SU-DHL-6 (cell line): ENCODE data around the gene KAT6B.

Source experiments
- H2AFZ ChIP-seq: fragments of 200-600 bp; sonication (generic); 2 replicates; pipeline ENCODE4 v1.6.1; 2014; ENCODE audit warnings: low read depth, mild to moderate bottlenecking, moderate library complexity, mixed read lengths, antibody characterized with exemption, low read length; ENCODE audit not compliant: severe bottlenecking
- H3F3A ChIP-seq: fragments of 200-600 bp; shearing (Covaris generic); 2 replicates; pipeline ENCODE4 v1.6.0; 2016; ENCODE audit warnings: antibody characterized with exemption, mild to moderate bottlenecking; ENCODE audit not compliant: insufficient read depth
- H3K27ac ChIP-seq: fragments of 200-600 bp; sonication (generic); 2 replicates; pipeline ENCODE4 v1.5.1; 2016; ENCODE audit warnings: low read depth, mild to moderate bottlenecking, low read length, moderate library complexity, mixed read lengths
- H3K27me3 ChIP-seq: fragments of 200-600 bp; sonication (generic), shearing (Covaris generic); 2 replicates; pipeline ENCODE4 v1.6.0; 2014; ENCODE audit warnings: mild to moderate bottlenecking, low read length
- H3K36me3 ChIP-seq: fragments of 200-600 bp; sonication (generic); 2 replicates; pipeline ENCODE4 v1.6.1; 2014; ENCODE audit warnings: mild to moderate bottlenecking, low read length, mixed read lengths
- H3K4me2 ChIP-seq: fragments of 300-600, 200-600 bp; shearing (Covaris generic), sonication (generic); 2 replicates; pipeline ENCODE4 v1.6.0; 2014; ENCODE audit warnings: low read length, low read depth, mild to moderate bottlenecking; ENCODE audit not compliant: poor library complexity, severe bottlenecking
- H3K4me3 ChIP-seq: fragments of 200-600 bp; sonication (generic); 2 replicates; pipeline ENCODE4 v1.5.1; 2014; ENCODE audit warnings: antibody characterized with exemption, low read length, mild to moderate bottlenecking, mixed read lengths; ENCODE audit not compliant: insufficient read depth, poor library complexity, severe bottlenecking
- H3K79me2 ChIP-seq: fragments of 200-600 bp; sonication (generic); 2 replicates; pipeline ENCODE4 v1.6.1; 2014; ENCODE audit warnings: mild to moderate bottlenecking, low read length, moderate library complexity; ENCODE audit not compliant: insufficient read depth
- H3K9ac ChIP-seq: fragments of 200-600 bp; sonication (generic); 2 replicates; pipeline ENCODE4 v1.7.0; 2014; ENCODE audit warnings: mild to moderate bottlenecking, low read length
- H3K9me2 ChIP-seq: fragments of 200-600 bp; sonication (generic); replicated peaks from 2 replicates; pipeline ENCODE4 v1.6.1; 2014; ENCODE audit warnings: low read length; ENCODE audit not compliant: insufficient read depth
- H3K9me3 ChIP-seq: fragments of 200-600 bp; sonication (generic); 2 replicates; pipeline ENCODE4 v1.6.1; 2014; ENCODE audit warnings: low read length, mixed read lengths; ENCODE audit not compliant: insufficient read depth
- H4K20me1 ChIP-seq: fragments of 200-600 bp; sonication (generic); 2 replicates; pipeline ENCODE4 v1.6.1; 2014; ENCODE audit warnings: low read depth, mild to moderate bottlenecking, antibody characterized with exemption, low read length, moderate library complexity, mixed read lengths
- CTCF ChIP-seq: fragments of 200-600 bp; sonication (generic); IDR thresholded peaks from one replicate; pipeline ENCODE4 v1.5.1; 2017; ENCODE audit warnings: antibody characterized with exemption, mild to moderate bottlenecking, low read length, moderate library complexity; ENCODE audit not compliant: insufficient read depth, poor library complexity, severe bottlenecking
- EZH2phosphoT487 ChIP-seq: fragments of 200-600 bp; sonication (generic), shearing (Covaris generic); conservative IDR thresholded peaks from 2 replicates; pipeline ENCODE4 v1.6.1; 2018; ENCODE audit warnings: mild to moderate bottlenecking, antibody characterized with exemption, low read length, moderate library complexity, mixed read lengths

Gene KAT6B

GRCh38 chr10:74921744-74922143, 95.3 kb downstream of the KAT6B start:
- H3K9me3 ChIP-seq: peaks cover 4% of the 10 kb centered on the region; the same call in 1 of the 2 replicates
- H3K9me2 ChIP-seq: no peaks in the 10 kb centered on the region
- no peak overlapping the region for H2AFZ ChIP-seq
- no peaks in the 10 kb centered on the region for H3F3A ChIP-seq
- peaks cover 5% of the 10 kb centered on the region; the same call in 1 of the 2 replicates for H3K36me3 ChIP-seq
- H3K9ac ChIP-seq: no peak overlapping the region
- H3K4me3 ChIP-seq: no peak overlapping the region
- H3K4me2 ChIP-seq: no peak overlapping the region
- TF ChIP-seq EZH2phosphoT487 (no peak), CTCF (no peak)
- H3K27ac ChIP-seq: no peak overlapping the region
- no peaks in the 10 kb centered on the region for H3K27me3 ChIP-seq
- H4K20me1 ChIP-seq: peaks cover 4% of the 10 kb centered on the region; the same call in 1 of the 2 replicates
- H3K79me2 ChIP-seq: no peaks in the 10 kb centered on the region

- TF ChIP-seq EZH2phosphoT487: no peak
- TF ChIP-seq CTCF: no peak
- Histone ChIP-seq H3K36me3 (peaks cover 5% of the 10 kb centered on the region; the same call in 1 of the 2 replicates), H3K9ac (no peak overlapping the region), H4K20me1 (peaks cover 4% of the 10 kb centered on the region; the same call in 1 of the 2 replicates), H3K9me3 (peaks cover 4% of the 10 kb centered on the region; the same call in 1 of the 2 replicates), H2AFZ (no peak overlapping the region), H3F3A (no peaks in the 10 kb centered on the region), H3K4me2 (no peak overlapping the region), H3K27ac (no peak overlapping the region), H3K27me3 (no peaks in the 10 kb centered on the region), H3K79me2 (no peaks in the 10 kb centered on the region), H3K4me3 (no peak overlapping the region), H3K9me2 (no peaks in the 10 kb centered on the region)
Measured at GRCh38 chr10:74922921-74923320, 96.5 kb downstream of the KAT6B start.

- Histone ChIP-seq H3K4me2 (no peak overlapping the region), H3K27ac (no peak overlapping the region), H3K79me2 (no peaks in the 10 kb centered on the region), H4K20me1 (peaks cover 4% of the 10 kb centered on the region; the same call in 1 of the 2 replicates), H3K9me3 (peaks cover 4% of the 10 kb centered on the region; the same call in 1 of the 2 replicates), H3K9me2 (no peaks in the 10 kb centered on the region), H3K36me3 (peaks cover 5% of the 10 kb centered on the region; the same call in 1 of the 2 replicates), H2AFZ (no peak overlapping the region), H3K9ac (no peak overlapping the region), H3F3A (no peaks in the 10 kb centered on the region), H3K4me3 (no peak overlapping the region), H3K27me3 (no peaks in the 10 kb centered on the region)
- TF ChIP-seq EZH2phosphoT487 (no peak), CTCF (no peak)
Measured at GRCh38 chr10:74923556-74923955, 97.2 kb downstream of the KAT6B start.
